Lower leg skin (tissue), 4 donors: ENCODE data around the gene COL27A1. TPM values are rescaled to one million over a fixed set of nuclear protein-coding genes. Genes with fewer than 3 reads are reported as not detected.

ENCODE experiments used
- DNase-seq, 2 donors: peaks; one replicate each; pipeline ENCODE4 v3.0.0-alpha.2; 2019; ENCODE audit warnings: low spot score in 2 of 2
- H3K4me3 ChIP-seq: fragments of 200-600 bp; sonication (generic); 2 replicates; pipeline ENCODE4 v1.5.1; 2017; ENCODE audit warnings: mild to moderate bottlenecking, low read depth; ENCODE audit not compliant: poor library complexity, severe bottlenecking
- POLR2A ChIP-seq, 2 donors: fragments of 450-650 bp; IDR thresholded peaks; one replicate each; pipeline ENCODE4 v1.6.1; 2016 to 2017; ENCODE audit warnings: antibody characterized with exemption in 2 of 2, mild to moderate bottlenecking in 1 of 2, moderate library complexity in 1 of 2
- WGBS, 2 donors: methylation state at CpG; one replicate each; pipeline ENCODE4 v1.1.5; 2018; 5-methylcytosine and 5-hydroxymethylcytosine counted together
- intact Hi-C: fragments of 100-400 bp; cut with DNase I; formaldehyde crosslinking; loops from one replicate; pipeline ENCODE4 v1.15.0; 2023; ENCODE audit warnings: low total_unique reads
- total RNA-seq, 4 donors: library from RNA; depleted of rRNA; stranded (reverse); fragments of >200 nt; gene quantifications; one replicate each; pipeline ENCODE4 v1.1.0, GENCODE V29; 2016
- TF ChIP-seq, protein P1 (sequence below), 3 donors: fragments of 450-650 bp; IDR thresholded peaks; one replicate each; pipeline ENCODE4 v1.5.1; 2016; ENCODE audit warnings: antibody characterized with exemption in 3 of 3, mild to moderate bottlenecking in 3 of 3, moderate library complexity in 2 of 3

The COL27A1 gene
- total RNA-seq, 4 donors from 2014 or later, result 9.4 to 16.1 (median 12.3) TPM

DNA sequence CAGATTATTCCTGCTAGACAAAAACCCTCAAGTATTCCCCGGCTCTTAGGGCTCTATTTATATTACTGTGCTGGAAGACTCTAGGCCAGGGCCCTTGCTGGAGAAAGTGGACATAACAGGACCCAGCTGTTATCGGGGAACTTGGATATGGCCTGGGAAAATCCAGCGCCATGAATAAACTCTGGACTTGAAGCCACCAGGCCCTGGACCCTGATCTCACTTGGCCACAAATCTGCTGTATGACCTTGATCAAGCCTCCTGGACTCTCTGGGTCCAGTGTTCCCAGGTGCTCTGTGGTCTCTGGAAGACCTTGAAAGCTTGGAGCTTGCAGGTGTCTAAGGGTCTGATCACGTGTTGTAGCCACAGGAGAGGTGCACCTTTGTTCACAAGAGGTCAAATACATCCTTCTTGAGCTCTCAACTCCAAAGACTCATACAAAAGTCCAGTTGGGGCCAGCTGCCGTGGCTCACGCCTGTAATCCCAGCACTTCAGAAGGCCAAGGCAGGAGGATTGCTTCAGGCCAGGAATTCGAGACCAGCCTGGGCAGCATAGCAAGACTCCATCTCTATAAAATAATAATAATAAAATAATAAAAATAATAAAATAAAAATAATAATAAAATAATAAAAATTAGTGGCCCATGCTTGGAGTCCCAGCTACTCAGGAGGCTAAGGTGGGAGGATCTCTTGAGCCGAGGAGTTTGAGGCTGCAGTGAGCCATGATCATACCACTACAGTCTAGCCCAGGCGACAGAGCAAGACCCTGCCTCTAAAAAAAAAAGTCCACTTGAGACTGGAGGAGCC is 26.5 kb downstream of the COL27A1 start:
- intact Hi-C loops, result no loop called here
- WGBS, 2 donors, result 85 to 86% methylated on average over 9 of the region's 9 CpGs
- H3K4me3 ChIP-seq, result no peak overlapping the region
- DNase-seq, result no peak
- TF ChIP-seq, protein P1, sequence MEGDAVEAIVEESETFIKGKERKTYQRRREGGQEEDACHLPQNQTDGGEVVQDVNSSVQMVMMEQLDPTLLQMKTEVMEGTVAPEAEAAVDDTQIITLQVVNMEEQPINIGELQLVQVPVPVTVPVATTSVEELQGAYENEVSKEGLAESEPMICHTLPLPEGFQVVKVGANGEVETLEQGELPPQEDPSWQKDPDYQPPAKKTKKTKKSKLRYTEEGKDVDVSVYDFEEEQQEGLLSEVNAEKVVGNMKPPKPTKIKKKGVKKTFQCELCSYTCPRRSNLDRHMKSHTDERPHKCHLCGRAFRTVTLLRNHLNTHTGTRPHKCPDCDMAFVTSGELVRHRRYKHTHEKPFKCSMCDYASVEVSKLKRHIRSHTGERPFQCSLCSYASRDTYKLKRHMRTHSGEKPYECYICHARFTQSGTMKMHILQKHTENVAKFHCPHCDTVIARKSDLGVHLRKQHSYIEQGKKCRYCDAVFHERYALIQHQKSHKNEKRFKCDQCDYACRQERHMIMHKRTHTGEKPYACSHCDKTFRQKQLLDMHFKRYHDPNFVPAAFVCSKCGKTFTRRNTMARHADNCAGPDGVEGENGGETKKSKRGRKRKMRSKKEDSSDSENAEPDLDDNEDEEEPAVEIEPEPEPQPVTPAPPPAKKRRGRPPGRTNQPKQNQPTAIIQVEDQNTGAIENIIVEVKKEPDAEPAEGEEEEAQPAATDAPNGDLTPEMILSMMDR (IDR thresholded peaks at IDR 0.05), result no peak

DNA sequence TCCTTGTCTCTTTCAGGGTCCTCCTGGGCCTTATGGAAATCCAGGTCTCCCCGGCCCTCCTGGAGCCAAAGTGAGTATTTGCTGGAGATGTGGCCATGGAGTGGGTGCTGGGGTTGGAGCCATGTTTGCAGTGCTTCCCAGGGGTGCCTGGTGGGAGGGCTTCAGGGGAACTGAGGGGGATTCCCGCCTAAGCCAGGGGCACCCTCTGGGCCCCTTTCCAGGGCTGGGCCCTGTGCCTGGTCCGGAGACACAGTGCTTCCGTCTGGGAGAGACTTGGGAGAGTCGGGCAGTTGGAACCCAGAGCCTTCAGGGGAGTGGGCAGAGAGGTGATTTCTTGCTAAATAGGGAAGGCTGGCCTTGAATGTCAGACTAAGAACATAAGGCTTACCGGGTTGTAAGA is 27.7 kb downstream of the COL27A1 start:
- whole genome bisulfite sequencing, 2 donors, result 80 to 84% methylated on average over 6 of the region's 6 CpGs

DNA sequence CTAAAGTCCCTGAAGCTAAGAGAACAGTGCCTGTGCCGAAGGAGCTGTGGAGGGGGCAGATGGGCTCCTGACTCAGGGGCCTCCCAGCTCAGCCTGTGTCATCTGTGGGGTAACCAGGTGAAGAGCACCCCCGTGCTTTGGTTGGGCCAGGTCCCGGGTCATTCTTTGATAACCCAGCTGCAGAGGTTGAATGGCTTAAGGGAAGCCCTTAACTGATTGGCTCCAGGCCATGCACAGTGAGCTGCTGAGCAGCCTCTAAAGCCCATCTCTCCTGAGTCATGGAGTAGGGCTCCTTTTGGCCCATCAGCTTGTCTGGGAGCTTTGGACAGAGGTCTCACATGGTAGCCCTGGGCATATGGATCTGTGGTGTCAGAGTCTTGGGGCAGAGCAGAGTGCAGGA is 28.7 kb downstream of the COL27A1 start:
- no peak overlapping the region for H3K4me3 ChIP-seq
- TF ChIP-seq, protein P1 (IDR thresholded peaks at IDR 0.05), result no peak
- no peak for TF ChIP-seq POLR2A (IDR thresholded peaks at IDR 0.05)
- 77 to 78% methylated on average over 3 of the region's 3 CpGs for WGBS, 2 donors
- intact Hi-C loops, result no loop called here
- DNase-seq, result no peak

More for the DNA sequence above, 27.7 kb downstream of the COL27A1 start:
- TF ChIP-seq, protein P1 (IDR thresholded peaks at IDR 0.05), result no peak
- no peak for TF ChIP-seq POLR2A (IDR thresholded peaks at IDR 0.05)
- intact Hi-C loops, result no loop called here
- DNase-seq, result no peak
- H3K4me3 ChIP-seq, result no peak overlapping the region

DNA sequence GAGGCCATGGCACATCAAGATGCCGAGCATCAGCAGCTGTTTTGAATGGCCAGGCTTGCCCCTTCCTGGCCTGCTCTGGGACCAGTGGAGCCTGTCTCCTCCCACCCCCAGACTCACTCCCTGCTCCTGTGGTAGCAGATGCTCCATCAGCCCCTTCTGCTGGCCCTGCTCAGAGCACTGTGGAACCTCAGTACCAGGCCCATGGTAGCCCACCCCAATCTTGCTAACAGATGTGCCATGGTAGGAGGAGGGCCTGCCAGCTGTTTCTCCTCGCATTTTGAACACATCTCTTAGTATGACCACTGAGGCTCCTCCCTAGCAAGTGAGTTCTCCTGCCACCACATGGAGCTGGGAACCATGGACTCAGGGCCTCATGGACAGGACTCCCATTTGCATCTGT is 29.5 kb downstream of the COL27A1 start:
- 86 to 93% methylated on average over 2 of the region's 2 CpGs for WGBS, 2 donors
- H3K4me3 ChIP-seq, result no peak overlapping the region
- no peak for TF ChIP-seq POLR2A (IDR thresholded peaks at IDR 0.05)

DNA sequence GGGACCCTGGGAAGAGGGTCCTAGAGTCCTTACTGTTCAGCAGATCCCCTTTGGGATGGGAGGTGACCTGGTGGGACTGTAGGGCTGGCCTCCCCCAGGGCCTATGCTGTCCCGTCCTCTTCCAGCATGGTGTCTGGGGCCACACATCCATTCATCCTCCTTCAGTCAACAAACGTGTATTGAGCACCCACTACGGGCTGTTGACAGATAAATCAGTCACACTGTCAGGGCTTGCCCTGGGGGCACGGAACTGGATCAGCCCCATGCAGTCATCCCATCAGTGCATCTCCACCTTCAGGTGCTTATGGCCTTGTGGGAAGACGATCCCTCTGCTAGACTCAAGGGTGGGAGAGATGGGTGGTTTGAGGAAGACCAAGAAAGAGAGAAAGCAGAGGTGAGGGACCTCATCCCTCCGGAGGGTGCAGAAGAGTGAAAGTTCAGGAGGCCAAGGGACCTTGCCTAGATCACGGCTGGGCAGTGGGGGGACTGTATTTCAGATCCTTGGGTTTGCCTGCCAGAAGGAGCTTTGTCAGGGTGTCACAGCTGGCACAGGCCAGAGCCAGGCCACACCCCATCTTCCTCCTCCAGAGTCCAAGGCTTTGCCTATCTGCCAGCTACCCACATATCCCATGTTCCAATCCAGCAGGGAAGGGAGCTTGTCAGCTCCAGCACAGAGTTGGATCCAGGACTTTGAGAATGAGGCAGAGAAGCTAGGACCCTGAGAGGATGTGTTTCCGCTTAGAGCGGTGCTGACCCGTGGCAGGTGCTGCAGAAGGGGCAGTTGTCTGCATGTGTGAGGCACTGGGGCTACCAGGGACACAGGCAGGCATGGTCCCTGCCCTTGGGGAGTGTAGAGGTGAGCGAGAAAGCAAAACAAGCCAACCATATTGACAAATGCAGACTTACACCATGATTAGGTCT is 30.5 kb downstream of the COL27A1 start:
- 69 to 78% methylated on average over 11 of the region's 11 CpGs for WGBS, 2 donors
- intact Hi-C loops, result no loop called here
- no peak overlapping the region for H3K4me3 ChIP-seq
- no peak for DNase-seq
- TF ChIP-seq, protein P1 (IDR thresholded peaks at IDR 0.05), result no peak
- TF ChIP-seq POLR2A (IDR thresholded peaks at IDR 0.05), result no peak

More for the DNA sequence above, 29.5 kb downstream of the COL27A1 start:
- DNase-seq, result no peak
- intact Hi-C loops, result no loop called here
